ENCODE data around the gene CRHR1.

DNA sequence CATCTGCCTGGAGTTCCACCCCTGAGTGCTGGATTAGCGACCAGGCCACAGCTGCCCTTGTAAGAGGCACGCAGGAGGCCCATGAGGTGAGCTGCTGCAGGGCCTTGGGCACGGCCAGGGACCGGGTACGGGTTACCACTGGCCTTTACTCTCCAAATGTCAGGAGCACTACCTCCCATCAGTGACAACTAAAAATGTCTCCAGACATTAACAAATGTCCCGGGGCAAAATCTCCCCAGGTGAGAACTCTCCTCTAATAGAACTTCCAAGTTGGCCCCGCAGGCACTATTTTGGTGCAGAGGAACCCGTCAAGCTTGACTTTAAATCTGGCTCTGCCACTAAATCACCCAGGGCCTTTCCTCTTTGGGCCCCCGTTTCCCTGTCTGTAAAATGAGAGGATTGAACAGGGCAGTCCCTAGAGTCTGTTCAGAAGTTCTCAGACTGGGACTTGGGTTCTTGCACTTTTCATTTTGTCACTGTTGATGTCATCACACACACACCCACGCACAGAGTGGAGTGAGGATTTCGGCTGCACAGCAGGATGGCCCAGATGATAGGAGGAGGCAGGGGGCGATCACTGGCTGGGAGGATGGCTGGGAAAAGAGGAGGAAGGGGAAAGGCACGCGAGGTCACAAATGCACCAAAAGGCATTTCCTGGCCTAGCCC is 85.7 kb downstream of the CRHR1 start:
- TF ChIP-seq POLR2A (IDR thresholded peaks at IDR 0.05): no peak
- TF ChIP-seq, protein P1, sequence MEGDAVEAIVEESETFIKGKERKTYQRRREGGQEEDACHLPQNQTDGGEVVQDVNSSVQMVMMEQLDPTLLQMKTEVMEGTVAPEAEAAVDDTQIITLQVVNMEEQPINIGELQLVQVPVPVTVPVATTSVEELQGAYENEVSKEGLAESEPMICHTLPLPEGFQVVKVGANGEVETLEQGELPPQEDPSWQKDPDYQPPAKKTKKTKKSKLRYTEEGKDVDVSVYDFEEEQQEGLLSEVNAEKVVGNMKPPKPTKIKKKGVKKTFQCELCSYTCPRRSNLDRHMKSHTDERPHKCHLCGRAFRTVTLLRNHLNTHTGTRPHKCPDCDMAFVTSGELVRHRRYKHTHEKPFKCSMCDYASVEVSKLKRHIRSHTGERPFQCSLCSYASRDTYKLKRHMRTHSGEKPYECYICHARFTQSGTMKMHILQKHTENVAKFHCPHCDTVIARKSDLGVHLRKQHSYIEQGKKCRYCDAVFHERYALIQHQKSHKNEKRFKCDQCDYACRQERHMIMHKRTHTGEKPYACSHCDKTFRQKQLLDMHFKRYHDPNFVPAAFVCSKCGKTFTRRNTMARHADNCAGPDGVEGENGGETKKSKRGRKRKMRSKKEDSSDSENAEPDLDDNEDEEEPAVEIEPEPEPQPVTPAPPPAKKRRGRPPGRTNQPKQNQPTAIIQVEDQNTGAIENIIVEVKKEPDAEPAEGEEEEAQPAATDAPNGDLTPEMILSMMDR (IDR thresholded peaks at IDR 0.05): no peak

All from uterus (tissue), 2 donors.